HepG2 (cell line): ENCODE results near the gene ZDHHC7.

Source experiments
- AHDC1 ChIP-seq: sonication (generic); formaldehyde crosslinking; IDR thresholded peaks from 2 replicates; pipeline ENCODE4 v1.5.1; 2020; ENCODE audit warnings: mild to moderate bottlenecking, missing genetic modification reagents, borderline replicate concordance
- CTCF ChIP-seq: sonication (generic); formaldehyde crosslinking; IDR thresholded peaks from 2 replicates; pipeline ENCODE4 v1.5.0; 2020; ENCODE audit warnings: mild to moderate bottlenecking, missing genetic modification reagents, moderate library complexity
- DPF2 ChIP-seq: sonication (generic); formaldehyde crosslinking; IDR thresholded peaks from 2 replicates; pipeline ENCODE4 v1.4.0; 2020; ENCODE audit warnings: mild to moderate bottlenecking, low read depth, missing genetic modification reagents, borderline replicate concordance
- KLF6 ChIP-seq: IDR thresholded peaks from 2 replicates; pipeline ENCODE4 v1.8.0; 2016; ENCODE audit warnings: missing biosample characterization, missing genetic modification reagents
- NFYC ChIP-seq: IDR thresholded peaks from 2 replicates; pipeline ENCODE4 v1.6.1; 2016; ENCODE audit warnings: missing genetic modification reagents, missing compliant biosample characterization
- POLR2A ChIP-seq, 2 experiments: IDR thresholded peaks; 2 replicates each; pipeline ENCODE4 v1.6.1; 2011; ENCODE audit warnings: low read depth in 2 of 2, low read length in 2 of 2, mild to moderate bottlenecking in 1 of 2, moderate library complexity in 1 of 2; ENCODE audit not compliant: insufficient read depth in 1 of 2
- SMC3 ChIP-seq: IDR thresholded peaks from 2 replicates; pipeline ENCODE4 v1.6.1; 2011; ENCODE audit warnings: low read length, improper control_type of control experiment
- TAF1 ChIP-seq: sonication (generic); formaldehyde crosslinking; IDR thresholded peaks from 2 replicates; pipeline ENCODE4 v1.4.0; 2020; ENCODE audit warnings: missing genetic modification reagents
- TBP ChIP-seq: sonication (generic); formaldehyde crosslinking; IDR thresholded peaks from 2 replicates; pipeline ENCODE4 v1.5.0; 2020; ENCODE audit warnings: missing genetic modification reagents
- ZBTB7A ChIP-seq: sonication (generic); formaldehyde crosslinking; IDR thresholded peaks from 2 replicates; pipeline ENCODE4 v1.8.0; 2022; ENCODE audit warnings: mild to moderate bottlenecking, missing genetic modification reagents
- ZNF142 ChIP-seq: sonication (generic); formaldehyde crosslinking; IDR thresholded peaks from 2 replicates; pipeline ENCODE4 v1.4.0; 2020; ENCODE audit warnings: missing genetic modification reagents
- ZNF558 ChIP-seq: sonication (generic); formaldehyde crosslinking; IDR thresholded peaks from 2 replicates; pipeline ENCODE4 v1.9.0; 2022; ENCODE audit warnings: mild to moderate bottlenecking, missing genetic modification reagents, borderline replicate concordance

GRCh38 chr16:85006639-85007038 is 4.7 kb downstream of the ZDHHC7 start:
- no peak for TF ChIP-seq AHDC1 (CRISPR knock-in tag)
- no peak for TF ChIP-seq ZNF558
- TF ChIP-seq ZNF142 (CRISPR knock-in tag): no peak
- no peak for TF ChIP-seq DPF2 (CRISPR knock-in tag)
- TF ChIP-seq POLR2A (IDR thresholded peaks at IDR 0.05; ENCODE audit: insufficient read depth in 1 of 2, low read depth in 2 of 2, low read length in 2 of 2): no peak
- no peak for TF ChIP-seq NFYC (CRISPR knock-in tag)
- no peak for TF ChIP-seq TAF1 (CRISPR knock-in tag)
- no peak for TF ChIP-seq ZBTB7A (CRISPR knock-in tag)
- no peak for TF ChIP-seq KLF6 (CRISPR knock-in tag)
- TF ChIP-seq CTCF: no peak
- TF ChIP-seq TBP (CRISPR knock-in tag): no peak
- TF ChIP-seq SMC3: no peak
